ENCODE data around the gene DAPP1.
A peak's percentile ranks its signal among the peaks of the same experiment; 100 is the strongest.

The DAPP1 gene

DNA sequence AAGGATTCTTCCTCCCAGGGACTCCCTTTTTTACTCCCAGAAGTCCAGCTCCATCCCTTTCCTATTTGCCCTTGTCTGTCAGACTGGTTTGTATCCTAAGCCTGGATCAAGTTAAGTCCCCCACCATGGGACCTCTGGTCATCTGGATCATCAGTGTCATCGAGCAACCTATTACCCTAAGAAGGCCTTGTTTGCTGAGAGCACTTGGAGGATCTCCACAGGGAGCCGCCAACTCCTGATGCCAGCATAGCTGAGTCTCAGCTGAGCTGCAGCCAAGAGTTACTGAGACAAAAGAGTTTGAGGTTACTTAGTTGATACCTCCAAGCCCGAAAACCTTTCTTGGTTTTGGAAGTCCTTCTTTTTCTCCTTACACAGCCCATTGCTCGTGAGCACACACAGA lies 10.1 kb upstream of the DAPP1 start:
- no peak for TF ChIP-seq ZC3H10 (CRISPR knock-in tag; IDR thresholded peaks at IDR 0.05)
- no peak for TF ChIP-seq ZNF8 (CRISPR knock-in tag; IDR thresholded peaks at IDR 0.05)
- no peak for TF ChIP-seq ZNF70 (CRISPR knock-in tag; IDR thresholded peaks at IDR 0.05)
- no peak for TF ChIP-seq TOX (CRISPR knock-in tag; IDR thresholded peaks at IDR 0.05; ENCODE audit: borderline replicate concordance)
- no peak for TF ChIP-seq TCF4 (CRISPR knock-in tag; IDR thresholded peaks at IDR 0.05; ENCODE audit: borderline replicate concordance)
- TF ChIP-seq GLIS3 (CRISPR knock-in tag; IDR thresholded peaks at IDR 0.05), result no peak
- TF ChIP-seq TSHZ2 (CRISPR knock-in tag; IDR thresholded peaks at IDR 0.05), result no peak
- no peak for TF ChIP-seq RARB (CRISPR knock-in tag; IDR thresholded peaks at IDR 0.05)
- no peak for TF ChIP-seq ESRRG (CRISPR knock-in tag; IDR thresholded peaks at IDR 0.05)
- no peak for TF ChIP-seq ISL1 (CRISPR knock-in tag; IDR thresholded peaks at IDR 0.05)
- no peak for TF ChIP-seq CREB5 (CRISPR knock-in tag; IDR thresholded peaks at IDR 0.05; ENCODE audit: low read depth)
- TF ChIP-seq OSR1 (CRISPR knock-in tag; IDR thresholded peaks at IDR 0.05), result no peak
- TF ChIP-seq BACH2 (CRISPR knock-in tag; IDR thresholded peaks at IDR 0.05; ENCODE audit: borderline replicate concordance), result no peak
- no peak for TF ChIP-seq ZNF565 (CRISPR knock-in tag; conservative IDR thresholded peaks at IDR 0.05; ENCODE audit: low read depth)
- TF ChIP-seq ZFP30 (CRISPR knock-in tag; IDR thresholded peaks at IDR 0.05), result no peak
- TF ChIP-seq ZFP3 (CRISPR knock-in tag; IDR thresholded peaks at IDR 0.05), result no peak
- no peak for TF ChIP-seq PATZ1 (CRISPR knock-in tag; IDR thresholded peaks at IDR 0.05; ENCODE audit: borderline replicate concordance)
- no peak for ATAC-seq

GRCh38 chr4:99807666-99808065 lies 9.0 kb upstream of the DAPP1 start:
- TF ChIP-seq POU6F1 (CRISPR knock-in tag; IDR thresholded peaks at IDR 0.05; ENCODE audit: borderline replicate concordance, low read depth) (no peak), ARNTL (CRISPR knock-in tag; IDR thresholded peaks at IDR 0.05; ENCODE audit: borderline replicate concordance, low read depth) (no peak), CSRNP3 (CRISPR knock-in tag; IDR thresholded peaks at IDR 0.05) (no peak), TOX (CRISPR knock-in tag; IDR thresholded peaks at IDR 0.05; ENCODE audit: borderline replicate concordance) (no peak)
- no peak for ATAC-seq

- ATAC-seq, result peak; percentile 91
- TF ChIP-seq ZNF565 (CRISPR knock-in tag; conservative IDR thresholded peaks at IDR 0.05; ENCODE audit: low read depth) (no peak), ESRRG (CRISPR knock-in tag; IDR thresholded peaks at IDR 0.05) (no peak), ZFP3 (CRISPR knock-in tag; IDR thresholded peaks at IDR 0.05) (no peak), ZNF8 (CRISPR knock-in tag; IDR thresholded peaks at IDR 0.05) (no peak), PATZ1 (CRISPR knock-in tag; IDR thresholded peaks at IDR 0.05; ENCODE audit: borderline replicate concordance) (no peak), CSDC2 (CRISPR knock-in tag; IDR thresholded peaks at IDR 0.05) (no peak), ARNTL (CRISPR knock-in tag; IDR thresholded peaks at IDR 0.05; ENCODE audit: borderline replicate concordance, low read depth) (no peak), TCF4 (CRISPR knock-in tag; IDR thresholded peaks at IDR 0.05; ENCODE audit: borderline replicate concordance) (no peak), POU6F1 (CRISPR knock-in tag; IDR thresholded peaks at IDR 0.05; ENCODE audit: borderline replicate concordance, low read depth) (no peak), SNAI2 (CRISPR knock-in tag; IDR thresholded peaks at IDR 0.05) (no peak), ISL1 (CRISPR knock-in tag; IDR thresholded peaks at IDR 0.05) (no peak), RARB (CRISPR knock-in tag; IDR thresholded peaks at IDR 0.05) (no peak), OSR1 (CRISPR knock-in tag; IDR thresholded peaks at IDR 0.05) (no peak), TOX (CRISPR knock-in tag; IDR thresholded peaks at IDR 0.05; ENCODE audit: borderline replicate concordance) (no peak), CREB5 (CRISPR knock-in tag; IDR thresholded peaks at IDR 0.05; ENCODE audit: low read depth) (no peak)
Observed at GRCh38 chr4:99808260-99808857, 8.3 kb upstream of the DAPP1 start.
